GM18519 (cell line): ENCODE measurements around the gene B4GALT2.

ENCODE experiments used
- ATAC-seq: cut with Tn5 transposase; IDR thresholded peaks from one replicate; pipeline ENCODE4 v1.9.1; 2021; ENCODE audit warnings: mild to moderate bottlenecking, moderate library complexity; ENCODE audit not compliant: unreplicated experiment, low FRiP score

B4GALT2 gene

GRCh38 chr1:43983253-43983899 is 4.4 kb downstream of the B4GALT2 start:
- ATAC-seq, result no peak

- no peak for ATAC-seq
These were observed 5.8 kb downstream of the B4GALT2 start for GRCh38 chr1:43984855-43985254.

GRCh38 chr1:43985984-43986595 is 7.1 kb downstream of the B4GALT2 start:
- ATAC-seq, result no peak

- ATAC-seq, result no peak
These were observed 7.7 kb downstream of the B4GALT2 start for GRCh38 chr1:43986712-43987111.

GRCh38 chr1:43987159-43987902 is 8.3 kb downstream of the B4GALT2 start:
- no peak for ATAC-seq

GRCh38 chr1:43990271-43991199 is 11.5 kb downstream of the B4GALT2 start:
- ATAC-seq, result no peak

GRCh38 chr1:43991200-43991475 is 12.1 kb downstream of the B4GALT2 start:
- no peak for ATAC-seq

GRCh38 chr1:43991476-43992231 is 12.6 kb downstream of the B4GALT2 start, which contains the start of gene CCDC24:
Gene CCDC24 (plus strand): TSS chr1:43991599. CDS start chr1:43991879, 280 bp downstream.
- ATAC-seq, result no peak

- no peak for ATAC-seq
These were observed 13.4 kb downstream of the B4GALT2 start for GRCh38 chr1:43992232-43992995.

- ATAC-seq, result no peak
These were observed 14.3 kb downstream of the B4GALT2 start for GRCh38 chr1:43993206-43993914.

- ATAC-seq, result no peak
These were observed 15.1 kb downstream of the B4GALT2 start for GRCh38 chr1:43994071-43994470.

- ATAC-seq, result no peak
These were observed 16.1 kb downstream of the B4GALT2 start for GRCh38 chr1:43994794-43995790.

- no peak for ATAC-seq
These were observed 17.1 kb downstream of the B4GALT2 start for GRCh38 chr1:43995984-43996732.

- ATAC-seq, result no peak
These were observed 17.7 kb downstream of the B4GALT2 start for GRCh38 chr1:43996733-43997115.

GRCh38 chr1:43997295-43997999 is 18.4 kb downstream of the B4GALT2 start:
- ATAC-seq, result no peak

- no peak for ATAC-seq
These were observed 19.0 kb downstream of the B4GALT2 start for GRCh38 chr1:43998000-43998378.
